Right kidney (tissue), 1 donor: ENCODE measurements around the gene MAN1B1.

Experiments used
- DNase-seq: peaks from one replicate; pipeline ENCODE4 v3.0.0-alpha.2; 2016

MAN1B1 gene

DNA sequence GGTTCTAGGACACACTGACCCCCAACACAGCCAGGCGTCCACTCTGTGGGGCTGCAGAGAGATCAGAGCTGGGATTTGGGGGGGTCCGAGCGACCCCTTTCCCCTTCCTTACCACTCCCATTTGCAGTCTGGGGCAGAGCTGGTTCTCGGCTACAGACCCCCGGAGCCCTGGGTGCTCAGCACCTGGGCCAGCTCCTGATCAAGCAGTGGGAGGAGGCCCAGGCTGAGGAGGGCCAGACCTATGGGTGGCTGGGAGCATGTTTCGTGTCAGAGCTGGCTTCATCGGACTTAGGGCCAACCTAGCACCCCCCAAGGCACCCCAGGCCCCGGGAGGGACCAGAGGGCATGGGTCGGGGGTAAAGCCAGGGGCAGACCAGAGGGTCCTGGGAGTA is 59.7 kb downstream of the MAN1B1 start:
- no peak for DNase-seq

DNA sequence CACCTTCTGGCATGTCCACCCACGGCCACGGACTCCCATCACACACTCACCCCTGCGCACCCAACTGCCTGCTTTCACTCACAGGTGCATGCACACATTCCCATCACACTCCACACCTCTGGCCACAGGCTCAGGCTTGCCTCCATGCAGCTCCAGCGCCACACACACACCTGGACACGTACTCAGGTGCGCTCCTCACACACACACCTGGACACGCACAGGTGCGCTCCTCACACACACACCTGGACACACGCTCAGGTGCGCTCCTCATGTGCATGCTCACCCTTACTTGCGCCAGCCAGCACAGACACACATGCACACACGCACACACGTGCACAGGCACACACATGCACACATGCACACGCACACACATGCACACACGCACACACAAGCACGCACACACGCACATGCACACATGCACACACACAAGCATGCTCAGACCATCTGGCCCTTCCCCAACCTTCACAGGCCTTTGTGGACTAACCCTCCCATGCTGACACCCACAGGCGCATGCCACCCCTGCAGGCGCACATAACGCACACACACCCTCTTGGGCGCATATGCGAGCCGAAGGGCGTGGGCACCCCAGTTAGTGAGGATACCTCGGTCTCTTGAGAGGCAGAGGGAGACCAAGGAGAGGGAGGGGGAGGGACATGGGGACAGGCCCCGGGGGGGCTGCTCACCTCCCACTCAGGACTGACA is 60.5 kb downstream of the MAN1B1 start:
- DNase-seq = no peak

DNA sequence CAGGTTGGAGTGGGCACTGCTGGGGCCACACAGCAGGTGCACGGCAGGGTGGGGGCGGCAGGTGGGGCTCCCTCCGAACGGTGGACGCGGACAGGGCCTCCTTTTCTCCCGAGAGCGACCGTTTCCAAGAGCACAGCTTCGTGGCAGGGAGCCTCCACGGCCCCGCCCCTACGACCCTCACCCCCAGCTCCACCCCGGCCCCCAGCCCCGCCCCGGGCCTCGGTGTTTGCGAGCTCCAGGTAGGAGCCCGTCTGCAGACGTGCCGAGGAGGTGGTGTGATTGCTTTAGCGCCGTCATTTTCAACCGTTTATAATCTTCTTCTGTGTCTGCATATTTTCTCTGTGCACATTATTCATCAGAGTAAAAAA is 61.0 kb downstream of the MAN1B1 start:
- no peak for DNase-seq

DNA sequence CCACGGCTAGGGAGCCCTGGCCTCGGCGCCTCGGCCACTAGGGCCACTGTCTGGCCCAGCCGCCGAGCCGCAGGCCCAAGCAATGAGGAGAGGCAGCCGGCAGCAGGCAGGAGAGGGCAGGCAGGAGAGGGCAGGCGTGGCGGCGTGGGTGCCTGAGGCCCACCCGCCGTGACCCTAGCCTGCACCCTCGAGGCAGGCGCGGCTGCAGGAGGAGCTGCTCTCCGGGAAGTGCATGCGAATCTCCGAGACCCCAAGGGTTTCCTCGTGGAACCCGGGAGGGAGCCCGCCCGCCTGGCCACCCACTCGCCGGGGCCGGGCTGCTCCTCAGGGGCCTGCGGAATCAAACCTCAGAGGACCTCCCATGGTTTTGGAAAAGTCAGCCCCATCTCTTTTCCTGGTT is 61.5 kb downstream of the MAN1B1 start:
- no peak for DNase-seq

DNA sequence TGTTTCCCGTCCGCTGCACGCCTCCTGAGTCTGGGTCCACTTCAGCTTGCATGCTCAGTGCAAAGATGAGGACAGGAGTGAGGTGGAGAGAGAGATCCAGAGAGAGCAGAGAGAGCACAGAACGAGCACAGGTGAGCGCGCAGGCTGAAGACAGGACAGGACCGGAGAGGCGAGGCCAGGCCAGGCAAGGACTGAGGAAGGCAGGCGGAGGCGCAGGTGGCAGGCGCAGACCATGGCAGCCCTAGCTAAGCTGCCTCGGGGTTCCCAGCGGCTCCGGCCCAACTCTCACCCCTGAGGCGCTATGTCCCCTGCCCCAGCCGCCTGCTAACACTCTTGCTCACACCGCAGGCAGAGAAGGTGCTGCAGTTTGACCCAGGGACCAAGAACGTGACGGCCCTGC is 61.9 kb downstream of the MAN1B1 start:
- DNase-seq = no peak

DNA sequence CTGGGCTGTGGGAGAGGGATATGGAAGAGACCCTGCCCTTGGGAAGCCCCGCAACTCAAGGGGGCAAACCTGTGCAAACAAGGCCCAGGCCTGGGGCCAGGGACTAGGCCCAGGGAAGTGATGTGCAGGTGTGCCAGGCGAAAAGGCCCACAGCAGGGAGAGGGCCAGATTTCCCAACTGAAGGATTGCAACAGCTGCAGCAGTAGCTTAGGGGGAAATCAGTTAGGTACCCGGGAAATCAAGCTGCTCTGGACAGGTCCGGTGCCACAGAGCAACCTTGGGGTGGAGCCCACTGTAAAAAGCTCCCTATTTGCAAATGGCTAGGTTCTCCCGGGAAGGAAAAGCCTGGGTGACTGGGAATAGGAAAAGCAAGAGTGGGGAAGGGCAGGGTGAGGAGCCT is 62.6 kb downstream of the MAN1B1 start:
- DNase-seq = no peak

DNA sequence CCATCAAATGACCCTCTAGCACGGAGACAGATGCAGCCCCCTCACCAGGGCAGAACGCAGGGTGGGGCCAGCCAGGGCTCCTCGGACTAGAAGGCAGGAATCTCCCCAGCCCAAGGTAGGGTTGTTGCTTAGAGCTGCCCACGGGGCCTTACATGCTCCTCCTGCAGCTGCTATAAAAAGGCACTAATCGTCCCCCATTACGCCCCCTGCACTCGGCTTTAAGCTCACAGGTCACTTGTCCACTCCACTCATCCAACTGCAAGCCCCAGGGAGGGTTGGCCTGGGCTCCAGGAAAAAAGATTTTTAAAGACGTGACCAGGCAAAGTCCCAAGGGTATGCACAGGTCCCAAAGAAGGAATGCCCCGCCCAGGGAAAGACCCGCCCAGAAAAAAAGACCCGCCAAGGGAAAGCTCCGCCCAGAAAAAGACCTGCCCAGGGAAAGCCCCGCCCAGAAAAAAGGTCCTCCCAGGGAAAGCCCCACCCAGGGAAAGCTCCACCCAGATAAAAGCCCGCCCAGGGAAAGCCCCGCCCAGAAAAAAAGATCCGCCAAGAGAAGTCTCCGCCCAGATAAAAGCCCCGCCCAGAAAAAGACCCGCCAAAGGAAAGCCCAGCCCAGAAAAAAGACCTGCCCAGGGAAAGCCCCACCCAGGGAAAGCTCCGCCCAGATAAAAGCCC is 63.3 kb downstream of the MAN1B1 start:
- no peak for DNase-seq

DNA sequence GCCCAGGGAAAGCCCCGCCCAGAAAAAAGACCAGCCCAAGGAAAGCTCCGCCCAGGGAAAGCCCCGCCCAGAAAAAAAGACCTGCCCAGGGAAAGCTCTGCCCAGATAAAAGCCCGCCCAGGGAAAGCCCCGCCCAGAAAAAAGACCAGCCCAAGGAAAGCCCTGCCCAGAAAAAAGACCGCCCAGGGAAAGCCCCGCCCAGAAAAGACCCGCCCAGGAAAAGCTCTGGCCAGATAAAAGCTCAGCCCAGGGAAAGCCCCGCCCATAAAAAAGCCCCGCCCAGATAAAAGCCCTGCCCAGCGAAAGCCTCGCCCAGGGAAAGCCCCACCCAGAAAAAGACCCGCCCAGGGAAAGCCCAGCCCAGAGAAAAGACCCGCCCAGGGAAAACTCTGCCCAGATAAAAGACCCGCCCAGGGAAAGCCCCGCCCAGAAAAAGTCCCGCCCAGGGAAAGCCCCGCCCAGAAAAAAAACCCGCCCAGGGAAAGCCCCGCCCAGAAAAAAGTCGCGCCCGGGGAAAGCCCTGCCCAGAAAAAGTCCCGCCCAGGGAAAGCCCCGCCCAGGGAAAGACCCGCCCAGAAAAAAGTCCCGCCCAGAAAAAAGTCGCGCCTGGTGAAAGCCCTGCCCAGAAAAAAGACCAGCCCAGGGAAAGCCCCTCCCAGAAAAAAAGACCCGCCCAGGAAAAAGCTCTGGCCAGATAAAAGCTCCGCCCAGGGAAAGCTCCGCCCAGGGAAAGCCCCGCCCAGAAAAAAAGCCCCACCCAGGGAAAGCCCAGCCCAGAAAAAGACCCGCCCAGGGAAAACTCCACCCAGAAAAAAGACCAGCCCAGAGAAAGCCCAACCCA is 64.1 kb downstream of the MAN1B1 start:
- no peak for DNase-seq

DNA sequence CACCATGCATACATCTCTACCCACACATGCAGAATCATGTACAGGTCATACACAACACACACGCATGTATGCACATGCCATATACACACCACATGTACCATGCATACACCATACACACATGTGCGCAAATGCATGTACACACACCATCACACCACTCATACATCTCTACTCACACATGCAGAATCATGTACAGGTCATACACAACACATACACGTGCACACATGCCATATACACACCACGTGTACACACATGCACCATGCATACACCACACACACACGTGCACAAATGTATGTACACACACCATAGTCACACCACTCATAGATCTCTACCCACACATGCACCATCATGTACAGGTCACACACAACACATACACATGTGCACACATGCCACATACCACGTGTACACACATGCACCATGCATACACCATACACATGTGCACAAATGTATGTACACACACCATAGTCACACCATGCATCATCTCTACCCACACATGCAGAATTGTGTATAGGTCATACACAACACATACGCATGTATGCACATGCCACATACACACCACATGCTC is 66.1 kb downstream of the MAN1B1 start:
- DNase-seq = no peak

DNA sequence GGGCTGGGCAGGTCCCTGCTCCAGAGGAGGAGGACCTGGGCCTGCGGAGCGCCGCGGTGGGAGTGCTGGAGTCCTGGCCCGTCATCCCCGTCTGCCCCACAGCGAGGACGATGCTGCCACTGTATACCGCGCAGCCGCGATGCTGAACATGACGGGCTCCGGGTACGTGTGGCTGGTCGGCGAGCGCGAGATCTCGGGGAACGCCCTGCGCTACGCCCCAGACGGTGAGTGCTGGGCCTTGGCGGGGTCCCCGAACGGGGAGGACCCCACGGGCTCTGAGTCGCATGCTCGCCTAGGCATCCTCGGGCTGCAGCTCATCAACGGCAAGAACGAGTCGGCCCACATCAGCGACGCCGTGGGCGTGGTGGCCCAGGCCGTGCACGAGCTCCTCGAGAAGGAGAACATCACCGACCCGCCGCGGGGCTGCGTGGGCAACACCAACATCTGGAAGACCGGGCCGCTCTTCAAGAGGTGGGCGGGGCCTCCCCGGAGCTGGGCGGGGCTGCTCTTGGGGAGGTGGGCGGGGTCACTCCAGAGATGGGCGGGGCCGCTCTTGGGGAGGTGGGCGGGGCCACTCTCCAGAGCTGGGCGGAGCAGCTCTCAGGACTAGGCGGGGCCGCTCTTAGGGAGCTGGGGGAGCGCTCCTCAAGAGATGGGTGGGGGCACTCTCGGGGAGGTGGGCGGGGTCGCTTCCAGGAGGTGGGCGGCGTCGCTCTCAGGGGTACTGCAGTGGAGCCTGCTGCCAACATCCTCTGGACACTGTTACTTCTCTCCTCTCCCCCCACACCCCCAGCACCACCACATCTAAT is 70.0 kb downstream of the MAN1B1 start:
- no peak for DNase-seq

DNA sequence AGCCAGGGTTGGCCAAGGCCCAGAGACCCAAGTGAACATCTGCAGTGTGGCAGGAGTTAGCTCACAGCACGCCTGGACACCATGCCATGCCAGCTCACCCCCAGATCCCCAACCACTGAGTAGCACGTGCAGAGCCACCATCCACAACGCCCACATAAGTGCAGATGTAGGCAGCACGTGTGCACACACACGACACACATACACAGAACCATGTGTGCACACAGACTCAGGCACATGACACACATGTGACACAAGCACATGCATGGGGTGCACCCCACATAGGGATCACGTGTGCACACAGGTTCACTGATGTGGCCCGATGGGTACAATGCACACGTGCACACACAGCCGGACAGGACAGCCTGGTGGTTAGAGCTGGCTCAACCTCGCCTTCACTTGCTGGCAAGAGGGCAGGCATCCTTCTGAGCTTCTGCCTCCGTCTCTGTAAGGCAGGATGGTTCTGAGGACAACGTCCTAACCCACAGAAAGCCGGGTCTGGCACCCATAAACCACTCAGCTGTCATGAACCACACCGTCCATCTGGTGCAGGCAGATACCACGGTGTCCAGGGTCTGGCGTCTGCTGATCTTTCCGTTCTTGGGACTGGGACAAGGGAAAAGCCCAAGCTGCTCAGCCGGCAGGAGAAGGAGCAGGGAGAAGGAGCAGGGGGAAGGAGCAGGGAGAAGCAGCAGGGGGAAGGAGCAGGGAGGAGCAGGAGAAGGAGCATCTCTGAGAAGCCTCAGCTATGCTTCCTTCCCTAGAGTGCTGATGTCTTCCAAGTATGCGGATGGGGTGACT is 71.0 kb downstream of the MAN1B1 start:
- DNase-seq = no peak

DNA sequence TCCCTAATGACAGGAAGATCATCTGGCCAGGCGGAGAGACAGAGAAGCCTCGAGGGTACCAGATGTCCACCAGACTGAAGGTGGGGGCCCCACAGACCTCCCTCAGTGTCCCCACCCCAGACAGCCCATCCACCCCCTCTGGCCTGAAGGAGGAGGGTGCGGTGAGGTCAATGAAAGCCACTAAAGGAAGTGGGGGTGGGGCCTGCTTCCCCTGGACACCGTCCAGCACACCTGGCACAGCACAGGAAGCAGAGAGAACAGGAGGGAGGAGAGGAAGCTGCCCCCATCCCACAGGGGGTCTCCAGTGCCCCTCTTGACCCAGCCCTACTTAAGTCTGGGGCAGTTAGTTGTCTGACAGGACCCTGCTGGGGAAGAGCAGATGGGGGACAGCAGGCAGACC is 71.8 kb downstream of the MAN1B1 start:
- DNase-seq = no peak
